CD1c-positive myeloid dendritic cell (primary cell): ENCODE results near the gene OCA2.

Experiments
- DNase-seq: peaks from one replicate; pipeline ENCODE4 v3.0.0-alpha.2; 2016; ENCODE audit errors: extremely low spot score

The OCA2 gene

DNA sequence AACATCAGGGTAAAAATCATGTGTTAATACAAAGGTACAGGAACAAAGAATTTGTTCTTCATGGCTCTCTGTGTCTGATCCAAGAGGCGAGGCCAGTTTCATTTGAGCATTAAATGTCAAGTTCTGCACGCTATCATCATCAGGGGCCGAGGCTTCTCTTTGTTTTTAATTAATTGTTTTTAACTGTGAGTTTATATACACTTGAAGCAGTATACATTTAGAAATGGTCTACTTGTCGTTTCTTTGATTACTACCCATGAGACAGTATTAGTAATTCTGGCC is 21.2 kb upstream of the OCA2 start:
- no peak for DNase-seq

DNA sequence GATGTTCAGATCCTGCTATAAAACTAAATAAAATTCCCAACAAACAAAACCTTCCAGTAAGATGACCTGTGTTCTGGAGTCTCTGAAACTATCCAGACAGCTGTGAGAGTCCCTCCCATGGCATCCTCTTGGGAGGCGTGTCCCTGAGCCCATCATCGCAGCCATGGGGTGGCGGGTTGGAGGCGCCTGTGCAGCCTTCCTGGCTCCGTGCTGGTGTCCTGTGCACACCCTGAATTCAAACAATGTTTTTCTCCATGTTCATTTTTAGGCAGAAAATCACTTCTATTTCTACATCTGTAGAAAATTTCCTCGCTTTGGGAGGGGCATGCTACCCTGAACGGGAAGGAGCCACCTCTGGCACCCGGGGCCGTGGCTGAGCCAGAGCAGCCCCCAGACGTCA is 19.4 kb upstream of the OCA2 start:
- DNase-seq = no peak

- DNase-seq = no peak
These were observed 19.0 kb upstream of the OCA2 start for GRCh38 chr15:28118083-28118482.

GRCh38 chr15:28117432-28117990 is 18.4 kb upstream of the OCA2 start:
- no peak for DNase-seq

DNA sequence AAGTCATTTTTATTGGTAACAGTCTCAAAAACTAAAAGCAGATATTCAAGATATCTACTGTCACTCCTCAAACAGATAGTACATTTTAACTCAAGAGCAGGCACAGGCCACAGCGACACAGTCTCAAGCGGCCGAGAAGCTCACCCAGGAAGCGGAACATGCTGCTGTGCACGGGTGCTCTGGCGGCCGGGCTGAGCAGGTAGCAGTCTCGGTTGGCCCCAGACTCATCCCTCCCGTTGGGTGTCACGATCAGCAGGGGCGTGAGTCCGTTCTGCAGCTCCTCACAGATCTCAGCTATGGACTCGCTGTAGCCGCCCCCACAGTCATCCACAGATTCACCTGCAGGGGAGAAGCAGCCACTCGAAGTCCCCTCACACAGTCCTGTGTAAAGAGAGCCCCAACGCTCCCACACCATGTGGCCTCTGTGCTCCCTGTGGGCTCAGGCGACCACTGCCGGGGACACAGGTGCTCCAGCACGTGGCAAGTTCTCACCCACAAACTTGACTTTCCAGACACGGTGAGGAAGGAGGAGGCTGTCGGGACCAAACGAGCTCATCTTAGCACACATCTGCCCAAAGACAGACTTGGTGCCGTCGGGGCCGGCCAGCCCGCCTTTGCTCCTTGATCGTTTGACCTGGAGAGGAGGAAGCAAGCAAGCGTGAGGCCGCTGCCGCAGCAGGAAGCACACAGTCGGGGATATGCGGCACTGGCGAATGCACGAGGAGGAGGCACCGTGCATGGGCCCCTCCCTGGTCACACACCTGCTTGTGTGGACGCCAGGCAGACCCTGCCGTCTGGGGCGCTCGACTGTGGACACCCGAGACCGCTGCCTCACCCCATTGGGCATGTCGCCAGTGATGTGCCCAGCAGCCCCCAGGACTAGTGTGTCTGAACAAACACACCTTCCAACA is 17.7 kb upstream of the OCA2 start:
- no peak for DNase-seq

DNA sequence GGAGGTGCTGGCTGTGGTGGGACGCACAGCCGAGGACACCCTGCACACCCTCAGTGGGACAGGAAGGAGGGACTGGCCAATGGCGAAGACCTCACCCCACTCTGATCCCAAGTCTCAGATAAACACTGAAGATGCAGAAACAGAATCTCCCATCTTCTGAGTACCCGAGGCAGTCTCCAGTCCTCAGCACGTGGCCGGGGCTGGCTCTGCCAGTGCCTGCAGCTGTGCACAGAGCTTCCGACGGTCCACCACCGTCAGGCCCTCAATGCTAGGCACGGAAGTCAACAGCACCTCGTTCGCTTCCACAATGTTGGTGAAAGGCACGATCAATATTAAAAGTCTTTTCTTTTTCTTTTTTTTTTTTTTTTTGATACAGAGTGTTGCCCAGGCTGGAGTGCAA is 16.8 kb upstream of the OCA2 start:
- no peak for DNase-seq

GRCh38 chr15:28114721-28115622 is 15.9 kb upstream of the OCA2 start:
- DNase-seq = no peak

DNA sequence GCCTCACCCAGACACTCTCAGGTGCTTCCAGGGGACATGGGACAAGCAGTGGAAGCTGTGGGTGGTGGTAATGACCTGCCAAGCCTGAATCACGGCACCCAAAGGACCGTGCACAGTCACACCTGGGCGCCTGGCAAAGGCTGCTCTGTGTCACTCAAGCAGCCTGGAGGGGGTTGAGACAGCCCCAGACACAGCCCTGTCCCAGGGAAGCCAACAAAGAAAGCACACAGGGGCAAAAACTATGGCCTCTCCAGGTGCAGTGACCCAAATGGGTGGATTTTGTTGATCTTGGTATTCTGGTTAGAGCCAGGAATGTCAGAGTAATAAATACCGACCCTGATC is 15.0 kb upstream of the OCA2 start:
- no peak for DNase-seq

DNA sequence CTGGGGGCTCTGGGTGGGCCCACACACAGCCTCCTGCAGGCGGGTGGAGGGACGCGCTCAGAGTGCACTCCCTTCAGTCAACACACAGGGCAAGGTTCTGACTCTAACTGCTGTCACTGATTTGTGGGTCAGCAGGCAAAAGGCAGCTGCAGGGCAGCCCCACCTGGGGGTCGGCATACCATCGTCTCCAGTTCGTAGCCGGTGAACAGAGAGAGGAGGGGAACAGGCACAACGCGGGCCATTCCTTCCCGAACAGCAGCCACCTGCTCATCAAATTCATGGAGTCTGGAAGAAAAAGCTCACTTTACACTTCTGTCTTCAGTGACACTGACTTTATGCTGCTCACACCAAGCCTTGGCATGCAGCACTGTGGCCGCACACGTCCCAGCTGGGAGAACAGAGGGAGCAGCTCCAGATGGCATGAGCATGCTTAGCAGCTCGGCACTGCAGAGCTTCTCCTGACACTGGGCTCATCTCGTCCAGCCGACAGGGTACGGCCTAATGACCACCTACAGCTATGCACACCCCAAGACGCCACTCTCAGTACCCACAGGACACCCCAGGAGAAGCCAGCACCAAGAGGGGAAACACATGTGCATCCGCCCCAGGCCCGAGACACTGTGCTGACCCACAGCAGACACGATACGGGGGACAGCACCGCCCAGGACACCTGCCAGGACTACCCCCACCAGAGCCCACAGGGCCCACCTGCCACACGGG is 14.4 kb upstream of the OCA2 start:
- DNase-seq = no peak

DNA sequence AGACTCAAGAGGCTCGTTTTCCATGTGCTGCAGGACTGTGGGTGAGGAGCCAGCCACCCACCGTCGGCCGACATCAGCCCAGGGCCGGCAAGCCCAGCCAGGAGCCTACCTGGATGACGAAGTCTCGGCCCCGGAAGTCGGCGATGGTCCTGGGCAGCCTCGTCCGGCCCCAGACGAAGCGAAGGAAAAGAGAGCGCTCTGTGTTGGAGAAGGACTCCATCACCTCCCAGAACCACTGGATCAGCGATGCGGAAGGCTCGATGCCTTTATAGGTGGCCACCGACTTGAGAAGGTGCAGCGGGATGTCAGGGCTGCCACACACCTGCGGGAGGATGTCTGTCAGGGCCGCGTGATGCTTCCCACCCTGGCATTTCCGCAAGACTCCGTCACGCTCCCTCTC is 13.8 kb upstream of the OCA2 start:
- no peak for DNase-seq

DNA sequence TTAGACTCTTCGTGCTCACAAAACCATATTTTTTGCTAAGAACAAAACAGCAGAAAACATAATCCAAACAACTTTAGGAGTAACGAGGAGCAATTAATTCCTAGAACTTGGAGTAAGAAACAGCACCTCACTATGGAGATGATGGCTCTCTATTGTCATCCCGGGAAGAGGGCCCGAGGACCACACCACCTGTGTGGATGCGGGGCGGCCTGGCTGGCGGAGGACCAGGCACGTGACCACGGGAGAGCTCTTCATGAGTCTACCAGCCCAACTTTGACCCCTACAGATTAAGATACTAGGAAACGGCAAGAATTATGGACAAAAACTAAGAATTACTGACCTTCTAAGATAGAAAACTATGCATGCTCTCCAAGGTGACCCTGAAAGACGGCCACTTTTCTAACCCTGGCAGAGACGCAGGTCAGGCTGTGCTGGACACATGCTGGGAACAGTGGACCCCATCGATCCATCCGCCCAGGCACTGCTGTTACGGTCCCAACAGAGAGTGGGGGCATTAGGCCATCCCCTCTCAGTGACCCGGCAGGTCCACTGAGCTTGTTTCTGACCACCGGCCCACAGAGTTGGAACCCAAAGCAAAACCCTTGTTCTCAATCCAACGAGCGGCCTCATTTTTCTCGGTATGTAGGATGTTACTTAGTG is 13.1 kb upstream of the OCA2 start:
- DNase-seq = no peak

DNA sequence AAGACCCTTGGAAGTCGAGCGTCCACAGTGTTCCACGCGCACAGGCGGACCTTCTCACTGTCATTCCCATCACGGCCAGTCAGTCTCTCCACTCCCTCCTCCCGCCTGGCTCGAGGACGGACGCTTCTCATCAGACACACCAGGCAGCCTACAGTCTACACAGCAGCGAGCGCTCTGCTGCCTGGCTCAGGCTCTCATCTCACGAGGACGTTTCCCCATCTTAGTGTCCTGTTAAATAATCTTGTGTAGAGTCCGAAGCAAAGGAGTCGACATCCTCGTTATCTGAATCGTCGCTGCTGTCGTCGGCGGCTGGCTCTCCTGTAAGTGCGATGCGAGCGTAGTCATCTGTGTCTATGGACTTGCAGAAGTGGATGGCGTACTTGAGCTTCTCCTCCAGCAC is 12.4 kb upstream of the OCA2 start:
- DNase-seq = no peak

- no peak for DNase-seq
These were observed 11.4 kb upstream of the OCA2 start for GRCh38 chr15:28110481-28110881.

DNA sequence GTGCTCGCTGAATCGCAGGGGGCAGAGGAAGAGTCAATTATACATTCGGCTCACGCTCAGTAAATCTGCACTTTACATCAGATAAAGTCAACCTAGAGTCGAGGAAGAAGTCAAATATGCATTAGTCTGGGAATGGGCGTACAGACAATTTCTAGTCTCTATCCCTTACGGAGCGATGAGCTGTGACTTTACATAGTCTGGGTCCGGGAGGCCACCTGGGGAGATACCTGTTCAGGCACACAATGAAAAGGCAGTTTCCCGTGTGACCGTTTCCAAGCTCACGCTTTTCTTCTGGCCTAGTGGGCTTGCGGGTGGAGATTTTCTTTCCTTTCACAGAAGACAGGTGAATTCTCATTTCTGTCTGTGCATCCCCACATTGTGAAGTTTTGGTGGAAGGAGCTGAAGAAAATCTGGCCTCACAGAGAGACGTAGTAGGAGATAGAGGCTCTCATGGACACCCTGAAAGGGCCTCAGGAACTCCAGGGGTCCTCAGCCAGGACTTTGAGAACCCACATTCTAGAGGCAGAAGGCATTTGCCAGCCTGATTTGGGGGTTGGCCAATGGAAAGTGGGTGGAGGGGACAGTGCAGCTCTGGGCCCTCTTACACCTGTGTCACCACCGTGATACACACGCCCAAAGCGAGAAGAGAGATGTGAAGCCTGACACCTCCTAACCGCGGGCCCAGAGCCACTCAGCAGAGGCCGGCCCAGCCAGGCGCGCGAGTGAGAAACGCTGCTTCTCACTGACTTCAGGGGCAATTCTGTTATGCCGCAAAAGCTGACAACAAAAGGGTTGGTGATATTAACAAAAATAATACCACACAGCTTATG is 10.7 kb upstream of the OCA2 start:
- no peak for DNase-seq

DNA sequence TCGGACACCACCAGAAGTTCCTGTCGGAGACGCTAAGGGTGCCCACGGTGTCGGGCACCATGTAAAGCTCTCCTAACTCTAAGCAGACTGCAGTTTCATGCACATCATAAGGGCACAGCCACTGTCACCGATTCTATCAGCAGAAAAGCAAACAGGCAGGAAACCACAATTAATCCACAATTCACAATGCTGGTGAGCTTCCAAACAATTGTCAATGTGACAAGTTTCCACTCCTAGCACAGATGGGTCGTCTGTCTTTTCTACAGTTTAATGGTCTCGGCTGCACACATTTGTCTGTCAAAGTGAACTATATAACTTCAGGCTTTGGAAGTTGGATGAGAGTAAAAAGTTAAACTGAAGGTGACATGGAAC is 8.8 kb upstream of the OCA2 start:
- DNase-seq = no peak

DNA sequence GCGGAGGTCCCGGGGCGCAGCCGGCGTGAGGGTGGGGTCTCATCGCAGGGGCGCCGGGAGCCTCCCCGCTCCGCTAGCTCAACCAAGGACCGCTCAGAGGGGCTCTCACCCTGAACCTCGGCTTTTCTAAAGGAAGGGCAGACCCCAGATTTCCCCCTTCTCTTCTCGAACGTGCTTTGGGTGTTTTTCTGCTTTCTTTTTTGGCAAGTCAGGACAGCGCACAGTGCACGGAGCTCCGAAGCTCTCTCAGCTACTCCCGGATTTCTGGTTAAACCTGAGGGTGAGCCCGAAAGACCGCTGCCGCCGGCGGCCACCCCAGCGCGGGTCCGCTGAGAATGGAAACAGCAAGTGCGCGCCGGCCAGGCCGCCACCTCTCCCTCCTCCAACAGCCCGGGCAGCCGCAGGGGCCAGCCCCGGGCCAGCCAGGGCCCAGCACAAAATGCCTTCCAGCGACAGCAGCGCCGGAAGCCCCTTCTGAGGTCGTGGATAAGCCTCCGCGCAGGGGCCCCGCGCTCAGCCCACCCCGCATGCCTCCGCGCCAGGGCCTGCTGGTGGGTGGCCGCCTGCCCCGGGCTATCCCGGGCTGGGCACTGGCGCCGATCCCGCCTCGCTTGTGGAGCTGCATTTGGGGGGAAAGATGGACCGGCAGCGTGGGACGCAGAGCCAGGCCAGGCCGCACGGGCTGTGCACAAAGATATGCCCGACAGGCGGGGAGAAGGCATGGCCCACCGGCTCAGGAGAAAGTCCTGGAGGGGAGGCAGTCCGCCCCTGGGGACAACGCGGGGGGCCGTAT is 8.2 kb upstream of the OCA2 start:
- no peak for DNase-seq

GRCh38 chr15:28106294-28107110 is 7.4 kb upstream of the OCA2 start:
- DNase-seq = no peak

GRCh38 chr15:28105793-28106192 is 6.7 kb upstream of the OCA2 start:
- DNase-seq = no peak

DNA sequence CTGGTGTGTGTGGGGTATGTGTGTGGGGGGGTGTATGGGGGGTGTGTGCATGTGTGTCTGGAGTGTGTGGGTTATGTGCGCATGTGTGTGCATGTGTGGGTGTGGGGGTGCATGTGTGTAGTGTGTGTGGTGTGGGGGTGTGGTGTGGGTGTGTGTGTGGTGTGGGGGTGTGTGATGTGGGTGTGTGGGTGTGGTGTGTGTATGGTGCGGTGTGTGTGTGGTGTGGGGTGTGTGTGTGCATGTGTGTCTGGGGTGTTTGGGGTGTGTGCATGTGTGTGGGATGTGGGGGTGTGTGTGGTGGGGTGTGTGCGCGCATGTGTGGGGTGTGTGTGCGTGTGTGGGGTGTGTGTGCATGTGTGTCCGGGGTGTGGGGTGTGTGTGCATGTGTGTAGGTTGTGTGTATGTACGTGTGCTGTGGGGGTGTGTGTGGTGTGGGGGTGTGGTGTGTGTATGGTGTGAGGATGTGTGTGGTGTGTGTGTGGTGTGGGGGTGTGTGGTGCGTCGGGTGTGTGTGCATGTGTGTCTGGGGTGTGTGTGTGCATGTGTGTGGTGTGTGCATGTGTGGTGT is 6.2 kb upstream of the OCA2 start:
- no peak for DNase-seq
